ENCODE data around the gene PADI3.

The PADI3 gene

DNA sequence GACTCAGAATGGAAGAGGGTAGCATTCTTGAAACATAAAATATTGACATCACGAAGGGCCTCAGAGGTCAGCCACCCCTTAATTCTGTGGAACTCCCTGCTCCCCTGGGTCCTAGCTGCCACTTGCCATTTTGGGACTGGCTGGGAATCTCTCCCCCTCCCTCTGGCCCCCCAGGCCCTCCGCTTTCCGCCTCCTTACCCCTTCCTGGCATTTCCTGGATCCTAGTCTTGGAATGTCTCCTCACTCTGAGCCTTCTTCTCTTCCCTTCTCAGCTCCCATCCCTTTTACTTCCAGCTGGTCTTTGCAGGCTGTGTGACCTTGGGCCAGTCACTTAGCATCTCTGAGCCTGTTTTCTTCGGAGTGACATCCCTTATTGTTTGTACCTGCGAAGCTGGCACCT lies 39.5 kb upstream of the PADI3 start:
- H3K4me1 ChIP-seq (ENCODE audit: control insufficient read depth, insufficient read depth, low read length): no peaks in the 10 kb centered on the region
- no peak overlapping the region for H3K9ac ChIP-seq (ENCODE audit: low read length)
- H3K4me3 ChIP-seq (ENCODE audit: low read length): no peak overlapping the region
- no peaks in the 10 kb centered on the region for H3K36me3 ChIP-seq (ENCODE audit: control insufficient read depth, insufficient read depth, low read length)
- H3K27me3 ChIP-seq (ENCODE audit: control insufficient read depth, insufficient read depth, low read length): peaks cover 2% of the 10 kb centered on the region
- H3K27ac ChIP-seq (ENCODE audit: low read depth, low read length): no peak overlapping the region

DNA sequence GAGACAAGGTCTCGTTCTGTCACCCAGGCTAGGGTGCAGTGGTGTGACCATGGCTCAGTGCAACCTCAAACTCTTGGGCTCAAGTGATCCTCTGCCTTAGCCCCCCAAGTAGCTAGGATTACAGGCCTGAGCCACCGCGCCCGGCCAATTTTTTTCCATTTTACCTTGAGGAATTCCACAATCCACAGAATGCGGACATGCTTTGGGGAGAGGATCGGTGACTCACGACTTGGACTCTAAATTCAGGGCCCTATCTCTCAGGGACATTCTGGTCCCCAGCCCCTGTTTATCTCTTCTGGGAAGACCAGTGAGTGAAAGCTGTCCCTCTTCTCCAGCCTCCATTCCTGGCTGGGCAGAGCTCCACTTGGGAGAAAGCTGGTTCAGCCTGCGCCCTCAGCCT lies 38.7 kb upstream of the PADI3 start:
- Histone ChIP-seq H3K27me3 (ENCODE audit: control insufficient read depth, insufficient read depth, low read length) (peaks cover 2% of the 10 kb centered on the region), H3K4me1 (ENCODE audit: control insufficient read depth, insufficient read depth, low read length) (no peaks in the 10 kb centered on the region), H3K9ac (ENCODE audit: low read length) (no peak overlapping the region), H3K27ac (ENCODE audit: low read depth, low read length) (no peak overlapping the region), H3K36me3 (ENCODE audit: control insufficient read depth, insufficient read depth, low read length) (no peaks in the 10 kb centered on the region), H3K4me3 (ENCODE audit: low read length) (no peak overlapping the region)

DNA sequence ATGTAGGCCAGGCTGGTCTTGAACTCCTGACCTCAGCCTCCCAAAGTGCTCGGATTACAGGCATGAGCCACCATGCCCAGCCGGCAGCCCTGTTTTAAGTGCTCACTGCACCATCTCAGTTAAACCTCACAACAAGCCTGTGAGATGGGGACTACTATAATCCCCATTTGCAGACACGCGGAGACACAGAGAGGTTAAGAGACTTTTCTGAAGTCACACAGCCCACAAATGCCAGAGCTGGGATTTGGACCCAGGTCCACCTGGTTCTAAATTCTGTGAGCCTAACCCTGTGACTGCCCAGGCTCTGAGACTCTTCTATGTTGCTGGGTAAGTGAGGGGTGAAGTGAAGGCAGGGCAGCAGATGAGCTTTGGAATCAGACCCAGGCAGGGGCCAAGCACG lies 37.5 kb upstream of the PADI3 start:
- no peak overlapping the region for H3K27ac ChIP-seq (ENCODE audit: low read depth, low read length)
- no peak overlapping the region for H3K9ac ChIP-seq (ENCODE audit: low read length)
- H3K27me3 ChIP-seq (ENCODE audit: control insufficient read depth, insufficient read depth, low read length): peaks cover 2% of the 10 kb centered on the region
- no peak overlapping the region for H3K4me3 ChIP-seq (ENCODE audit: low read length)
- H3K4me1 ChIP-seq (ENCODE audit: control insufficient read depth, insufficient read depth, low read length): no peaks in the 10 kb centered on the region
- H3K36me3 ChIP-seq (ENCODE audit: control insufficient read depth, insufficient read depth, low read length): no peaks in the 10 kb centered on the region

DNA sequence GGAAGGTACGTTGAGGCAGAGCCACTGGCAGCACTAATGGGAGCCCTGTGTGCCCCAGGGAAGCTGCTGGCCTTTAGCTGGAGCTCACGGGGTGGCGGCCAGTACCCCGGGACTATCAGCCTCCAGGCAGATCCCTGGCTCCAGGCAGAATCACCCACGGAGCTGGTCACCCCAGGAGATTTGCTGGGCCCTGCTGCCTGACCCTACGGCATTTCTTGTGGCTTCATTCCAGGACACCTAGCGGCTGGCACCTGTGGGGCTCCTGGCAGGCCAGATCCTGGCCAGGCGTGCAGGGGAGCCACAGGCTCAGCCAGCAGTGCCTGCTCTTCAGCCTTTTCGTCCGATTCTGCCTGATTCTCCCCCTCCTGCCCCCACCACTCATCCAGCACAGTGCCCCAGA lies 36.9 kb upstream of the PADI3 start:
- no peak overlapping the region for H3K9ac ChIP-seq (ENCODE audit: low read length)
- no peak overlapping the region for H3K4me3 ChIP-seq (ENCODE audit: low read length)
- H3K4me1 ChIP-seq (ENCODE audit: control insufficient read depth, insufficient read depth, low read length): no peaks in the 10 kb centered on the region
- peaks cover 2% of the 10 kb centered on the region for H3K27me3 ChIP-seq (ENCODE audit: control insufficient read depth, insufficient read depth, low read length)
- no peak overlapping the region for H3K27ac ChIP-seq (ENCODE audit: low read depth, low read length)
- H3K36me3 ChIP-seq (ENCODE audit: control insufficient read depth, insufficient read depth, low read length): no peaks in the 10 kb centered on the region

DNA sequence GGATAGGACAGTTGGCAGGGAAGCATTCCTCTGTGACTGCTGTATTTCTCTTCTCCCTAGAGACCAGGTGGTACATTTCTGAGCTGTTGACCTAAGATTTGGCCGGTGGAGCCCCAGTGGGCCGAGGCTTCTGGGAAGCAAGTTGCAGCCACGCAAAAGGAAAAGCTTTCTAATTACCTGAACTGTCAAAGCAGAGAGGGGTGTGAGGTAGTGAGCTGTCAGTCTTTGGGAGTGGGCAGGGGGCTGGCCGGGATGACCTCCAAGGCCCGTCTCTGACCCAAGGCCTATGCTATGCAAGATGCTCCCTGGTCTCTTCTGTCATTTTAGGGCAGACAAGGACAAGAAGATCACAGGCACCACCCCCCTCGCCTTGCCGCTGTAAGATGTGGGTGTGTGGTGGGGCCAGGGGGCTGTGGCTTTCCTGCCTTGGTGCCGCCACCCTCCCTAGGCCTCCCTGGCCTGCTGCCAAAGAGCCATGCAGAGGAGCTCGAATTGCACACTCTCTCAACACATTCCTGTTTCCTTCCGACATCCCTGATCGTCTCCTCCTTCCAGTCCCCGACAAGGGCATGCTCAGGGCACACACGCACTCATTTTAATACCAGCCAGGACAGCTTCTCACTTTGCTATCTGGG lies 36.3 kb upstream of the PADI3 start:
- H3K9ac ChIP-seq (ENCODE audit: low read length): no peak overlapping the region
- H3K4me1 ChIP-seq (ENCODE audit: control insufficient read depth, insufficient read depth, low read length): no peaks in the 10 kb centered on the region
- H3K27ac ChIP-seq (ENCODE audit: low read depth, low read length): no peak overlapping the region
- H3K4me3 ChIP-seq (ENCODE audit: low read length): no peak overlapping the region
- no peaks in the 10 kb centered on the region for H3K36me3 ChIP-seq (ENCODE audit: control insufficient read depth, insufficient read depth, low read length)
- H3K27me3 ChIP-seq (ENCODE audit: control insufficient read depth, insufficient read depth, low read length): peaks cover 2% of the 10 kb centered on the region

DNA sequence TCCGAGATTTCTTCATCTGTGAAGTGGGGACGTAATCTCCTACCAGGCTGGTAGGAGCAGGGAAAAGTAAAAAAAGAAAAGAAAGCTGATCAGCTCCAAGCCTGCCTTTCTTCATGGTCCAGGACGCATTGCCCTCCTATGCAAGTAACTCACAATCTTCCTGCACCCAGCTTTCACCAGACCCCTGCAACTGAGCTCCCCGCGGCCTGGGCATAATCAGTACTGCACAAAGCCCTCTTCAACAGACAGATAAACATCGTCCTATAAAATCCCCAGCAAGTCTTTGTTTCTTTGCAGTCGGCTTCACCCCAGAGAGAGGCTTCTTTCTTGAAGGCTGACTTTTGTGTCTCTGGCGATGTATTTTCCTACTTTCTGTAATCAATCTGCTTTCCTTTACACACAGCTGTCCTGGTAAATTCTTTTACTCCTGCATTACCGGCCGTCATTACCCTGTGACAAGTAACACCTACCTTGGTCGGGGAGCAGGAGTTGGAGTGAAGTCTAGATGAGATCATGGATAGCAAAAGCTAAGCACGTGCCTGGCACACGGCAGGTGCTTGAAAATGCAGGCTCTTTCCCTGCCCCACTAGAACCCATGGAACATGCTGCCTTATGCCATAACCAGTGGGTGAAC lies 35.6 kb upstream of the PADI3 start:
- no peak overlapping the region for H3K4me3 ChIP-seq (ENCODE audit: low read length)
- peaks cover 2% of the 10 kb centered on the region for H3K27me3 ChIP-seq (ENCODE audit: control insufficient read depth, insufficient read depth, low read length)
- H3K27ac ChIP-seq (ENCODE audit: low read depth, low read length): no peak overlapping the region
- H3K4me1 ChIP-seq (ENCODE audit: control insufficient read depth, insufficient read depth, low read length): no peaks in the 10 kb centered on the region
- H3K9ac ChIP-seq (ENCODE audit: low read length): no peak overlapping the region
- no peaks in the 10 kb centered on the region for H3K36me3 ChIP-seq (ENCODE audit: control insufficient read depth, insufficient read depth, low read length)

DNA sequence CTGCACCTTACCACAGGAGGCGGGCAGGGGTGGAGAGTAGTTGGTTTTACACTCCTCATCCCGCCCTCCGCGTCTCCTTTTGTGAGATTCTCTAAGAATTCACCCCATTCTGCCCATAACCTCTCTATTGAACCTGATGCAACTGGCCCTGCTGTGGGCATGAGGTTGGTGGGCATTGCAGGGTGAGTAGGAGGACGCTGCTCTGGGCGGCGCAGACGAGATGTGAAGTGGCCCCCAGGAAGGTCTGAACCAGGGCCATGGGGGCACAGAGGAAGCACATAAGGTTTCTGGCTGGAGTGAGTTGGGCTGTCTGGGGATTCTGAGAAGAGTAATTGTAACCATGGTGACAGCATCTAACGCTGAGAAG lies 35.1 kb upstream of the PADI3 start:
- Histone ChIP-seq H3K36me3 (ENCODE audit: control insufficient read depth, insufficient read depth, low read length) (no peaks in the 10 kb centered on the region), H3K27ac (ENCODE audit: low read depth, low read length) (no peak overlapping the region), H3K27me3 (ENCODE audit: control insufficient read depth, insufficient read depth, low read length) (peaks cover 2% of the 10 kb centered on the region), H3K4me1 (ENCODE audit: control insufficient read depth, insufficient read depth, low read length) (no peaks in the 10 kb centered on the region), H3K4me3 (ENCODE audit: low read length) (no peak overlapping the region), H3K9ac (ENCODE audit: low read length) (no peak overlapping the region)

DNA sequence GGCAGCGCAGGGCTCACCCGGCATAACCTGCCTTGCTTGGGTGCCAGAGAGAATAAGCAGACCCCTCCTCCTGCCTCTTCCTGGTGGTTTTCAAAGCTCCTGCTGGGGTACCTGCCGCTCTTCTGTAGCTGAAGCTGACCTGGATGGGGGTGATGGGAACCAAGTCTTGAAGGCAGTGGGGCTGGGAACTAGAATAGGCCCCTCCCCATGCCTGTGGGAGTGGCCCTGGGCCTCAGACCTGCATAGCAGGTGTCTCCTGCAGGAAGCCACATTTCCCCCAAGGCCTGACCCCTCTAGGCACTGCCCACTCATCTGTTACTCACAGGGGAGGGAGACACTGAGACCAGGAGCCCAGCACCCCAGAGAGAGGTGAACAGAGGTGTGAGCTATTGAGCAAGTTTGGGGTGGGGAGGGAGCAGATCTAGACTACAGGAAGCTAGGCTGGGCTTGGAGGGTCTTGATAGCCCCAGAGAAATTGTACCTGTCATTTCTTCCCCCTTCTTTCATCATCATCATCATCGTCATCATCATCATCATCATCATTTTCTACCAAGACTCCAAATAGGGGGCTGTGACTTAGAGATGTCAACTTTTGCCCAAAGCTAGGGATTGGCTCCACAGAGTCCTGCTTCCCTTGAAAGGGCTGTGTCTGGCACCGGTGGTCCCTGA lies 33.9 kb upstream of the PADI3 start:
- Histone ChIP-seq H3K36me3 (ENCODE audit: control insufficient read depth, insufficient read depth, low read length) (no peaks in the 10 kb centered on the region), H3K4me1 (ENCODE audit: control insufficient read depth, insufficient read depth, low read length) (no peaks in the 10 kb centered on the region), H3K27ac (ENCODE audit: low read depth, low read length) (no peak overlapping the region), H3K9ac (ENCODE audit: low read length) (no peak overlapping the region), H3K4me3 (ENCODE audit: low read length) (no peak overlapping the region), H3K27me3 (ENCODE audit: control insufficient read depth, insufficient read depth, low read length) (peaks cover 2% of the 10 kb centered on the region)

DNA sequence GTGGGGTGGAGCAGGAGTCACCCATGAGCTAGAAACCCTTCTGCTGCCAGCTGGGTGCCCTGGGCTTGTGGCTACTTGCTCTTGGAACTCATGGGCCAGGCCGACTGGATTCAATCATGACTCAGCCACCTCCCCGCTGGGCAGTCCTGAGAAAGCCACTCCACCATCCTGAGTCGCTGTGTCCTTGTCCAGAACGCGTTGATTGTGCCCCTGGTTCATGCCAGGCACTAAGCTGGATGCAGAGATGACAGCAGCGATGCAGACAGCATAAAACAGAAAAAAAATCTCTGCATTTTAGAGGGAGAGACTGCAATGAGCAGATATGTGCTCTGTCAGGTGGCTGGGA lies 33.4 kb upstream of the PADI3 start:
- Histone ChIP-seq H3K27me3 (ENCODE audit: control insufficient read depth, insufficient read depth, low read length) (peaks cover 2% of the 10 kb centered on the region), H3K4me1 (ENCODE audit: control insufficient read depth, insufficient read depth, low read length) (no peaks in the 10 kb centered on the region), H3K36me3 (ENCODE audit: control insufficient read depth, insufficient read depth, low read length) (no peaks in the 10 kb centered on the region), H3K4me3 (ENCODE audit: low read length) (no peak overlapping the region), H3K9ac (ENCODE audit: low read length) (no peak overlapping the region), H3K27ac (ENCODE audit: low read depth, low read length) (no peak overlapping the region)

DNA sequence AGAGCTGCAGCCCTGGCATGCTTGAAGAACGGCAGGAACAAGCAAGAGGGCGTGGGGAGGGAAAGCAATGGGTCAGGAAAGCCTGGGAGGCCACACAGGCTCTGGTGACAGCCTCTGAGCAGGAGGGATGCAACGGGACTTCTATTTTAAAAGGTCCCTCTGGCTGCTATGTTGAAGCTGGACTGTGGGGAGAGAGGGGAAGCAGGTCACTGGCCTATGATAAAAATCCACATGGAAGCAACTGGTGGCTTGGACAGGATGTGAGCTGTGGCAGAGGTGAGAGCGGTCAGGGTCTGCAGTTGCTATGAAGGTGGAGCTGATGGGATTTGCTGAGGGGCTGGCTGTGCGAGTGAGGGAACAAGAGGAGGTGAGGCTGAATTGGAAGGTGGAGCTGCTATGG lies 32.8 kb upstream of the PADI3 start:
- no peak overlapping the region for H3K9ac ChIP-seq (ENCODE audit: low read length)
- no peak overlapping the region for H3K27ac ChIP-seq (ENCODE audit: low read depth, low read length)
- H3K4me1 ChIP-seq (ENCODE audit: control insufficient read depth, insufficient read depth, low read length): no peaks in the 10 kb centered on the region
- no peaks in the 10 kb centered on the region for H3K36me3 ChIP-seq (ENCODE audit: control insufficient read depth, insufficient read depth, low read length)
- H3K4me3 ChIP-seq (ENCODE audit: low read length): no peak overlapping the region
- H3K27me3 ChIP-seq (ENCODE audit: control insufficient read depth, insufficient read depth, low read length): peaks cover 2% of the 10 kb centered on the region

DNA sequence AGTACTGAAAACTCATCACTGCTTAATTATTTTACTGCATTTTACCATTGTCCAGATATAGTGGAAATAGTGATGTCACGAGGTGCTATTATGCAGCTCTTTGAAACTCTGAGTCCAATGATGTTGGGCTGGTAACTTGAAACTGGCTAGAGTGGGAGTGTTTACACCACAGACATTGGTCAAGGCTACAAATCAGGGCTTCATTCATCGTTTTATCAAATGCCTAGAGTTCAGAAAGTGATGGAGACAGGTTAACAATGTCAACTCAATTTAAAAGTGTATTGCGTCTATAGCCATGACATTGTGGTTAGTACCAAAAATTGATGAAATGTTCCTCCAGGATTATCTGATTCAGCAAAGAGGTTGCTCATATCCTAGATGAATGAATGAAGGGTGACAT lies 31.3 kb upstream of the PADI3 start:
- Histone ChIP-seq H3K4me3 (ENCODE audit: low read length) (no peak overlapping the region), H3K27me3 (ENCODE audit: control insufficient read depth, insufficient read depth, low read length) (no peaks in the 10 kb centered on the region), H3K4me1 (ENCODE audit: control insufficient read depth, insufficient read depth, low read length) (no peaks in the 10 kb centered on the region), H3K9ac (ENCODE audit: low read length) (no peak overlapping the region), H3K36me3 (ENCODE audit: control insufficient read depth, insufficient read depth, low read length) (no peaks in the 10 kb centered on the region), H3K27ac (ENCODE audit: low read depth, low read length) (no peak overlapping the region)

DNA sequence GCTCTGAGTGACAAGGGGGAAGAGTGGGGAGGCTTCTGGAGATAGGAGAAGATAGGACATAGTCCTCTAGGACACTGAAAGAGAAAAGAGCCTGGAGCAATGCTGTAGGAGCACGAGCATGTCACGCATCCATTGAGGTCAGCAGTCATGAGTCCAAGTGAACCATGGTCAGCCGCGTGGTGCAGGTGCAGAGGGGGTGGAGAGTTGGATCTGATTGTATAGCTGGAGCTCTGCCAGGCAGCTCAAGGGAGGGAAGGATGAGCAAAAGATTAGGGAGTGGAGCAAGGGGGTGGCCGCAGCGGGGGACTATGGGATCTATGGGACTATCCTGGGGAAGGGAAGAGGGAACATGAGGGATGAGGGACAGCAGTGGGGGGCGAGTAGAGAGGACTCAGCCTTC lies 30.0 kb upstream of the PADI3 start:
- H3K36me3 ChIP-seq (ENCODE audit: control insufficient read depth, insufficient read depth, low read length): no peaks in the 10 kb centered on the region
- H3K9ac ChIP-seq (ENCODE audit: low read length): no peak overlapping the region
- H3K4me1 ChIP-seq (ENCODE audit: control insufficient read depth, insufficient read depth, low read length): no peaks in the 10 kb centered on the region
- H3K27ac ChIP-seq (ENCODE audit: low read depth, low read length): no peak overlapping the region
- no peaks in the 10 kb centered on the region for H3K27me3 ChIP-seq (ENCODE audit: control insufficient read depth, insufficient read depth, low read length)
- no peak overlapping the region for H3K4me3 ChIP-seq (ENCODE audit: low read length)

DNA sequence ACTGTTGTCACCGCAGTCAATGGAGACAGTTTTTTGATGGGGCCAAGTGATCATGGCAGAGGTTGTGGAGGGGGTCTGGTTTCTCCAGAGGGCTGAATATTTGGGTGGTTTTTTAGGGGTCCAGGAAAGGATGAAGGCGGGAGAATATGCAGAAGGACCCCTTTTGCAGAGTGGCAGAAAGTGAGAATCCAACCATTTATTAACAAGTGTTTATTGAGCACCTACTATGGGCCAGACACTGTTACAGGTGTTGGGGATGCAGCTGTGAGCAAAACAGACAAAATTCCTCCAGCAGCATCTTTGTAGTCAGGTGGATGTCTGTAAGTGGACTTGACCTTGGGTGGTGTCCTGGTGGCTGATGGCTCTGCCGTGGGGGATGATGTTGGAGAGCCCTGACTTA lies 28.6 kb upstream of the PADI3 start:
- Histone ChIP-seq H3K4me3 (ENCODE audit: low read length) (no peak overlapping the region), H3K4me1 (ENCODE audit: control insufficient read depth, insufficient read depth, low read length) (no peaks in the 10 kb centered on the region), H3K27me3 (ENCODE audit: control insufficient read depth, insufficient read depth, low read length) (peaks cover 2% of the 10 kb centered on the region), H3K36me3 (ENCODE audit: control insufficient read depth, insufficient read depth, low read length) (no peaks in the 10 kb centered on the region), H3K27ac (ENCODE audit: low read depth, low read length) (no peak overlapping the region), H3K9ac (ENCODE audit: low read length) (no peak overlapping the region)

Data from rectal smooth muscle tissue (tissue), 1 donor.